ENCODE results near the gene RDM1. TPM values are rescaled to one million over a fixed set of nuclear protein-coding genes. Genes with fewer than 3 reads are reported as not detected.

Gene RDM1
- polyA plus RNA-seq, 1 of the 3 experiments (the other 2 are of a cell fraction): 1.8 TPM

- Histone ChIP-seq H3K4me3 (ENCODE audit: low read depth in 2 of 2, low read length in 1 of 2) (no peak within 1 kb of the TSS), H3K9ac (no peak within 1 kb of the TSS), H3K36me3 (replicated peaks in 1 of 2; ENCODE audit: control insufficient read depth in 1 of 2, insufficient read depth in 2 of 2, low read length in 1 of 2) (no peaks in the 10 kb centered on the region), H4K20me1 (ENCODE audit: insufficient read depth) (no peaks in the 10 kb centered on the region), H3K9me2 (no peaks in the 10 kb centered on the region), H3K27ac (ENCODE audit: low read depth in 2 of 2, low read length in 1 of 2) (no peak within 1 kb of the TSS), H3K4me1 (ENCODE audit: control insufficient read depth in 1 of 2, insufficient read depth in 2 of 2, low read depth in 1 of 2, low read length in 1 of 2) (no peaks in the 10 kb centered on the region), H3F3A (replicated peaks; ENCODE audit: insufficient read depth) (no peaks in the 10 kb centered on the region), H2AFZ (ENCODE audit: low read depth) (no peak within 1 kb of the TSS), H3K79me2 (ENCODE audit: insufficient read depth) (no peaks in the 10 kb centered on the region), H3K9me3 (no peaks in the 10 kb centered on the region), H3K4me2 (no peak within 1 kb of the TSS), H3K27me3 (ENCODE audit: insufficient read depth) (peaks cover 6% of the 10 kb centered on the region; the same call in 1 of the 2 replicates)
- POLR2A ChIA-PET: no interaction called here
- 30% methylated on average over 2 of the region's 2 CpGs for WGBS (ENCODE audit: low lambda C conversion rate)
- CTCF ChIA-PET: no interaction called here
- TF ChIP-seq, protein P1, sequence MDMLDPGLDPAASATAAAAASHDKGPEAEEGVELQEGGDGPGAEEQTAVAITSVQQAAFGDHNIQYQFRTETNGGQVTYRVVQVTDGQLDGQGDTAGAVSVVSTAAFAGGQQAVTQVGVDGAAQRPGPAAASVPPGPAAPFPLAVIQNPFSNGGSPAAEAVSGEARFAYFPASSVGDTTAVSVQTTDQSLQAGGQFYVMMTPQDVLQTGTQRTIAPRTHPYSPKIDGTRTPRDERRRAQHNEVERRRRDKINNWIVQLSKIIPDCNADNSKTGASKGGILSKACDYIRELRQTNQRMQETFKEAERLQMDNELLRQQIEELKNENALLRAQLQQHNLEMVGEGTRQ (IDR thresholded peaks at IDR 0.05; ENCODE audit: borderline replicate concordance, low read depth, low read length): no peak
- no peak for TF ChIP-seq GATA2 (CRISPR knock-in tag; IDR thresholded peaks at IDR 0.05)
- no peak for TF ChIP-seq CHD2 (IDR thresholded peaks at IDR 0.05; ENCODE audit: low read length, partially characterized antibody)
- no peak for TF ChIP-seq RCOR1 (IDR thresholded peaks at IDR 0.05; ENCODE audit: low read length)
- no peak for TF ChIP-seq TEAD4 (IDR thresholded peaks at IDR 0.05; ENCODE audit: borderline replicate concordance, insufficient read depth)
- TF ChIP-seq, protein P2, sequence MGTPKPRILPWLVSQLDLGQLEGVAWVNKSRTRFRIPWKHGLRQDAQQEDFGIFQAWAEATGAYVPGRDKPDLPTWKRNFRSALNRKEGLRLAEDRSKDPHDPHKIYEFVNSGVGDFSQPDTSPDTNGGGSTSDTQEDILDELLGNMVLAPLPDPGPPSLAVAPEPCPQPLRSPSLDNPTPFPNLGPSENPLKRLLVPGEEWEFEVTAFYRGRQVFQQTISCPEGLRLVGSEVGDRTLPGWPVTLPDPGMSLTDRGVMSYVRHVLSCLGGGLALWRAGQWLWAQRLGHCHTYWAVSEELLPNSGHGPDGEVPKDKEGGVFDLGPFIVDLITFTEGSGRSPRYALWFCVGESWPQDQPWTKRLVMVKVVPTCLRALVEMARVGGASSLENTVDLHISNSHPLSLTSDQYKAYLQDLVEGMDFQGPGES (IDR thresholded peaks at IDR 0.05; ENCODE audit: low read depth, low read length): no peak
- no peak for TF ChIP-seq FOXJ3 (CRISPR knock-in tag; IDR thresholded peaks at IDR 0.05)
- TF ChIP-seq, protein P3, sequence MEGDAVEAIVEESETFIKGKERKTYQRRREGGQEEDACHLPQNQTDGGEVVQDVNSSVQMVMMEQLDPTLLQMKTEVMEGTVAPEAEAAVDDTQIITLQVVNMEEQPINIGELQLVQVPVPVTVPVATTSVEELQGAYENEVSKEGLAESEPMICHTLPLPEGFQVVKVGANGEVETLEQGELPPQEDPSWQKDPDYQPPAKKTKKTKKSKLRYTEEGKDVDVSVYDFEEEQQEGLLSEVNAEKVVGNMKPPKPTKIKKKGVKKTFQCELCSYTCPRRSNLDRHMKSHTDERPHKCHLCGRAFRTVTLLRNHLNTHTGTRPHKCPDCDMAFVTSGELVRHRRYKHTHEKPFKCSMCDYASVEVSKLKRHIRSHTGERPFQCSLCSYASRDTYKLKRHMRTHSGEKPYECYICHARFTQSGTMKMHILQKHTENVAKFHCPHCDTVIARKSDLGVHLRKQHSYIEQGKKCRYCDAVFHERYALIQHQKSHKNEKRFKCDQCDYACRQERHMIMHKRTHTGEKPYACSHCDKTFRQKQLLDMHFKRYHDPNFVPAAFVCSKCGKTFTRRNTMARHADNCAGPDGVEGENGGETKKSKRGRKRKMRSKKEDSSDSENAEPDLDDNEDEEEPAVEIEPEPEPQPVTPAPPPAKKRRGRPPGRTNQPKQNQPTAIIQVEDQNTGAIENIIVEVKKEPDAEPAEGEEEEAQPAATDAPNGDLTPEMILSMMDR (IDR thresholded peaks at IDR 0.05): no peak
- TF ChIP-seq RFX5 (IDR thresholded peaks at IDR 0.05; ENCODE audit: low read length): no peak
- TF ChIP-seq, protein P4, sequence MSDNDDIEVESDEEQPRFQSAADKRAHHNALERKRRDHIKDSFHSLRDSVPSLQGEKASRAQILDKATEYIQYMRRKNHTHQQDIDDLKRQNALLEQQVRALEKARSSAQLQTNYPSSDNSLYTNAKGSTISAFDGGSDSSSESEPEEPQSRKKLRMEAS (IDR thresholded peaks at IDR 0.05; ENCODE audit: low read depth): no peak
- no peak for TF ChIP-seq JUND (IDR thresholded peaks at IDR 0.05)
- TF ChIP-seq FOXM1 (IDR thresholded peaks at IDR 0.05; ENCODE audit: low read depth): no peak
- TF ChIP-seq RAD21 (IDR thresholded peaks at IDR 0.05; ENCODE audit: low read length): no peak
- TF ChIP-seq POLR2AphosphoS5 (IDR thresholded peaks at IDR 0.05; ENCODE audit: low read depth, low read length): no peak
- DNase-seq: no peak
Observed at GRCh38 chr17:35943537-35943936, 13.0 kb upstream of the RDM1 start, which contains the start of gene LYZL6. Gene LYZL6 (minus strand): TSS chr17:35943713. CDS start chr17:35939356, 4,357 bp downstream.
